HCT116 (cell line): Measurements from ENCODE around the gene DNAH10. TPM values are rescaled to one million over a fixed set of nuclear protein-coding genes. Genes with fewer than 3 reads are reported as not detected.

Experiments
- ATAC-seq: fragments of 200-7000 bp; cut with Tn5 transposase; 2 replicates; pipeline ENCODE4 v1.9.1; 2020; ENCODE audit warnings: mild to moderate bottlenecking, moderate library complexity
- BruUV-seq: library from RNA; stranded (reverse); fragments of 400-500 nt; replicated peaks from 2 replicates; lab custom pipeline; 2021; lab: Mats Ljungman, UMichigan
- CTCF ChIA-PET: fragments of 300-600 bp; sonication (Branson Sonifier 250); formaldehyde crosslinking; loops from one replicate; lab custom pipeline; 2021; ENCODE audit warnings: antibody characterized with exemption; lab: Charles Lee
- POLR2A ChIA-PET: fragments of 300-600, 350-600 bp; sonication (Branson Sonifier 250); formaldehyde crosslinking; loops from one replicate; lab custom pipeline; 2021; ENCODE audit warnings: antibody characterized with exemption; lab: Charles Lee
- RAD21 ChIA-PET, 2 experiments: fragments of 300-600 bp; sonication (Branson Sonifier 250); formaldehyde crosslinking; loops; one replicate each; lab custom pipeline; 2023; ENCODE audit warnings: low total read pairs in 2 of 2; ENCODE audit not compliant: uncharacterized antibody in 2 of 2, unreplicated experiment in 2 of 2, low non-redundant PET in 1 of 2; lab: Charles Lee
- DNase-seq: peaks from one replicate; pipeline ENCODE4 v3.0.0-alpha.2; 2010; ENCODE audit warnings: low read depth, low spot score
- H2AFZ ChIP-seq: fragments of 200-600 bp; shearing (Covaris generic), sonication (generic); 2 replicates; pipeline ENCODE4 v1.6.1; 2017; ENCODE audit warnings: low read depth, mixed run types, mixed read lengths, antibody characterized with exemption, low read length; ENCODE audit not compliant: poor library complexity, severe bottlenecking
- H3K27ac ChIP-seq: 2 replicates; pipeline ENCODE4 v1.5.1; 2012; ENCODE audit warnings: low read depth, low read length
- H3K27me3 ChIP-seq: fragments of 200-600 bp; sonication (generic); 2 replicates; pipeline ENCODE4 v1.6.1; 2016; ENCODE audit warnings: mixed run types, low read length, mixed read lengths; ENCODE audit not compliant: insufficient read depth
- H3K36me3 ChIP-seq, 2 experiments: fragments of 200-500 bp in 1 of 2; fragments of 200-600 bp in 1 of 2; sonication (Bioruptor generic) in 1 of 2; sonication (generic) in 1 of 2; 2 replicates each; pipeline versions ENCODE4 v1.5.1 to v1.6.1; 2014 to 2016; ENCODE audit warnings: low read length in 2 of 2, inconsistent platforms in 1 of 2, mixed read lengths in 1 of 2, mixed run types in 1 of 2; ENCODE audit not compliant: insufficient read depth in 2 of 2, control insufficient read depth in 1 of 2
- H3K4me1 ChIP-seq, 2 experiments: fragments of 200-600 bp in 1 of 2; sonication (generic) in 1 of 2; 2 replicates each; pipeline versions ENCODE4 v1.5.1 to v1.6.1; 2012 to 2017; ENCODE audit warnings: low read length in 2 of 2, inconsistent platforms in 1 of 2, mild to moderate bottlenecking in 1 of 2, mixed read lengths in 1 of 2, mixed run types in 1 of 2, moderate library complexity in 1 of 2; ENCODE audit not compliant: insufficient read depth in 2 of 2, control insufficient read depth in 1 of 2
- H3K4me2 ChIP-seq: fragments of 200-600 bp; sonication (generic); 2 replicates; pipeline ENCODE4 v1.6.1; 2017; ENCODE audit warnings: mixed run types, low read length, mixed read lengths
- H3K4me3 ChIP-seq, 2 experiments: fragments of 200-600 bp in 1 of 2; sonication (generic) in 1 of 2; replicated peaks in 1 of 2; 2 replicates each; pipeline ENCODE4 v1.5.1; 2011 to 2016; ENCODE audit warnings: low read length in 2 of 2, control low read depth in 1 of 2, low read depth in 1 of 2, mild to moderate bottlenecking in 1 of 2, mixed read lengths in 1 of 2, mixed run types in 1 of 2
- H3K79me2 ChIP-seq: fragments of 200-600 bp; sonication (generic); 2 replicates; pipeline ENCODE4 v1.6.1; 2017; ENCODE audit warnings: mild to moderate bottlenecking, mixed run types, low read length, moderate library complexity, mixed read lengths; ENCODE audit not compliant: insufficient read depth
- H3K9ac ChIP-seq: fragments of 200-600 bp; sonication (generic); 2 replicates; pipeline ENCODE4 v1.6.1; 2016; ENCODE audit warnings: low read length, mixed read lengths
- H3K9me2 ChIP-seq: fragments of 200-600 bp; sonication (generic), shearing (Covaris generic); 2 replicates; pipeline ENCODE4 v1.6.1; 2017; ENCODE audit warnings: mixed run types, mild to moderate bottlenecking, moderate library complexity; ENCODE audit not compliant: insufficient read depth
- H3K9me3 ChIP-seq, 2 experiments: fragments of 200-500 bp in 1 of 2; fragments of 200-600 bp in 1 of 2; sonication (Bioruptor generic) in 1 of 2; sonication (generic) in 1 of 2; 2 replicates each; pipeline ENCODE4 v1.6.1; 2014 to 2017; ENCODE audit warnings: low read length in 2 of 2, mixed read lengths in 2 of 2, inconsistent platforms in 1 of 2, low read depth in 1 of 2, mild to moderate bottlenecking in 1 of 2, mixed run types in 1 of 2, moderate library complexity in 1 of 2; ENCODE audit not compliant: control insufficient read depth in 1 of 2, insufficient read depth in 1 of 2
- H4K20me1 ChIP-seq: fragments of 200-600 bp; sonication (generic), shearing (Covaris generic); 2 replicates; pipeline ENCODE4 v1.6.1; 2017; ENCODE audit warnings: mixed run types, mild to moderate bottlenecking, moderate library complexity; ENCODE audit not compliant: insufficient read depth
- CEBPB ChIP-seq: IDR thresholded peaks from 2 replicates; pipeline ENCODE4 v1.6.1; 2012; ENCODE audit warnings: low read depth
- EZH2phosphoT487 ChIP-seq: fragments of 200-600 bp; IDR thresholded peaks from 2 replicates; pipeline ENCODE4 v1.6.1; 2018; ENCODE audit warnings: antibody characterized with exemption, borderline replicate concordance
- FOSL1 ChIP-seq: IDR thresholded peaks from 2 replicates; pipeline ENCODE4 v1.6.1; 2012; ENCODE audit warnings: low read depth
- JUND ChIP-seq: IDR thresholded peaks from 2 replicates; pipeline ENCODE4 v1.6.1; 2012
- POLR2AphosphoS5 ChIP-seq: IDR thresholded peaks from 2 replicates; pipeline ENCODE4 v1.6.1; 2011; ENCODE audit warnings: mild to moderate bottlenecking, low read depth, low read length, moderate library complexity
- SIN3A ChIP-seq: IDR thresholded peaks from 2 replicates; pipeline ENCODE4 v1.6.1; 2012; ENCODE audit warnings: low read depth
- SRF ChIP-seq: IDR thresholded peaks from 2 replicates; pipeline ENCODE4 v1.6.1; 2012; ENCODE audit warnings: low read depth
- TCF7L2 ChIP-seq: IDR thresholded peaks from 2 replicates; pipeline ENCODE4 v1.7.0; 2011; ENCODE audit warnings: borderline replicate concordance, inconsistent platforms; ENCODE audit not compliant: insufficient read depth, insufficient read length; ENCODE audit errors: extremely low read depth
- ZNF274 ChIP-seq: fragments of 200-500 bp; sonication (Bioruptor generic); IDR thresholded peaks from 2 replicates; pipeline ENCODE4 v1.6.1; 2014; ENCODE audit warnings: mild to moderate bottlenecking, low read depth, low read length, inconsistent platforms
- intact Hi-C: fragments of 100-400 bp; cut with micrococcal nuclease; formaldehyde crosslinking; loops from 2 replicates; pipeline ENCODE4 v1.10.0; 2022
- total RNA-seq: library from RNA; stranded (reverse); gene quantifications from one replicate; pipeline ENCODE4 v1.2.1, GENCODE V29; 2021; ENCODE audit not compliant: unreplicated experiment
- TF ChIP-seq, protein P1 (sequence below): IDR thresholded peaks from 2 replicates; pipeline ENCODE4 v1.6.1; 2012
- TF ChIP-seq, protein P2 (sequence below): IDR thresholded peaks from 2 replicates; pipeline ENCODE4 v1.6.1; 2011; ENCODE audit warnings: mild to moderate bottlenecking, low read length, moderate library complexity; ENCODE audit not compliant: insufficient replicate concordance; ENCODE audit errors: extremely low read depth

DNAH10 gene
- total RNA-seq, 1 experiment from 2014 or later, result 1.3 TPM

GRCh38 chr12:123856681-123857080, 94.6 kb downstream of the DNAH10 start:
- Histone ChIP-seq H3K9me3 (no peaks in the 10 kb centered on the region), H4K20me1 (no peaks in the 10 kb centered on the region), H3K4me3 (no peak overlapping the region), H3K79me2 (no peaks in the 10 kb centered on the region), H3K27me3 (no peaks in the 10 kb centered on the region), H3K9ac (no peak overlapping the region), H3K4me2 (no peak overlapping the region), H3K27ac (no peak overlapping the region), H2AFZ (no peak overlapping the region), H3K36me3 (no peaks in the 10 kb centered on the region), H3K4me1 (no peaks in the 10 kb centered on the region), H3K9me2 (no peaks in the 10 kb centered on the region)
- ATAC-seq, result no peak
- no TSS peak for BruUV-seq
- CTCF ChIA-PET, result no interaction called here
- DNase-seq, result no peak
- TF ChIP-seq SRF (no peak), FOSL1 (no peak), TCF7L2 (no peak), CEBPB (no peak), EZH2phosphoT487 (no peak), SIN3A (no peak), ZNF274 (no peak), POLR2AphosphoS5 (no peak), JUND (no peak)
- TF ChIP-seq, protein P1, sequence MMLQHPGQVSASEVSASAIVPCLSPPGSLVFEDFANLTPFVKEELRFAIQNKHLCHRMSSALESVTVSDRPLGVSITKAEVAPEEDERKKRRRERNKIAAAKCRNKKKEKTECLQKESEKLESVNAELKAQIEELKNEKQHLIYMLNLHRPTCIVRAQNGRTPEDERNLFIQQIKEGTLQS, result no peak
- TF ChIP-seq, protein P2, sequence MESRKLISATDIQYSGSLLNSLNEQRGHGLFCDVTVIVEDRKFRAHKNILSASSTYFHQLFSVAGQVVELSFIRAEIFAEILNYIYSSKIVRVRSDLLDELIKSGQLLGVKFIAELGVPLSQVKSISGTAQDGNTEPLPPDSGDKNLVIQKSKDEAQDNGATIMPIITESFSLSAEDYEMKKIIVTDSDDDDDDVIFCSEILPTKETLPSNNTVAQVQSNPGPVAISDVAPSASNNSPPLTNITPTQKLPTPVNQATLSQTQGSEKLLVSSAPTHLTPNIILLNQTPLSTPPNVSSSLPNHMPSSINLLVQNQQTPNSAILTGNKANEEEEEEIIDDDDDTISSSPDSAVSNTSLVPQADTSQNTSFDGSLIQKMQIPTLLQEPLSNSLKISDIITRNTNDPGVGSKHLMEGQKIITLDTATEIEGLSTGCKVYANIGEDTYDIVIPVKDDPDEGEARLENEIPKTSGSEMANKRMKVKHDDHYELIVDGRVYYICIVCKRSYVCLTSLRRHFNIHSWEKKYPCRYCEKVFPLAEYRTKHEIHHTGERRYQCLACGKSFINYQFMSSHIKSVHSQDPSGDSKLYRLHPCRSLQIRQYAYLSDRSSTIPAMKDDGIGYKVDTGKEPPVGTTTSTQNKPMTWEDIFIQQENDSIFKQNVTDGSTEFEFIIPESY, result no peak
- POLR2A ChIA-PET, result no interaction called here
- intact Hi-C loops, result no loop called here
- RAD21 ChIA-PET, result no interaction called here
